Stimulated activated memory B cell treated with anti-CD40 and anti-IgM and Interleukin-4, amounts not matched to agents 10 μg/mL and 1 μg/mL and 100 μg/mL, for 72 hours (primary cell): ENCODE measurements around the gene ALG8.
"Not testable (repeated sequence)": the region's sequence is repeated elsewhere in the genome, so short reads cannot be mapped to it uniquely, and the experiment has no call there.

Source experiments
- ATAC-seq: fragments of 150-1000 bp; cut with Tn5 transposase; 2 replicates; pipeline ENCODE4 v1.10.0; 2021
- H3K27ac Mint-ChIP-seq: one replicate; pipeline ENCODE4 v1.8.0; 2022; ENCODE audit warnings: mild to moderate bottlenecking, mixed read lengths
- H3K27me3 Mint-ChIP-seq: one replicate; pipeline ENCODE4 v1.8.0; 2022; ENCODE audit warnings: mixed read lengths
- H3K36me3 Mint-ChIP-seq: one replicate; pipeline ENCODE4 v1.8.0; 2022; ENCODE audit warnings: mixed read lengths
- H3K4me1 Mint-ChIP-seq: one replicate; pipeline ENCODE4 v1.8.0; 2022; ENCODE audit warnings: mixed read lengths
- H3K4me3 Mint-ChIP-seq: one replicate; pipeline ENCODE4 v1.8.0; 2022; ENCODE audit warnings: mild to moderate bottlenecking, moderate library complexity, mixed read lengths
- H3K9me3 Mint-ChIP-seq: one replicate; pipeline ENCODE4 v1.8.0; 2022; ENCODE audit warnings: mixed read lengths

The ALG8 gene

DNA sequence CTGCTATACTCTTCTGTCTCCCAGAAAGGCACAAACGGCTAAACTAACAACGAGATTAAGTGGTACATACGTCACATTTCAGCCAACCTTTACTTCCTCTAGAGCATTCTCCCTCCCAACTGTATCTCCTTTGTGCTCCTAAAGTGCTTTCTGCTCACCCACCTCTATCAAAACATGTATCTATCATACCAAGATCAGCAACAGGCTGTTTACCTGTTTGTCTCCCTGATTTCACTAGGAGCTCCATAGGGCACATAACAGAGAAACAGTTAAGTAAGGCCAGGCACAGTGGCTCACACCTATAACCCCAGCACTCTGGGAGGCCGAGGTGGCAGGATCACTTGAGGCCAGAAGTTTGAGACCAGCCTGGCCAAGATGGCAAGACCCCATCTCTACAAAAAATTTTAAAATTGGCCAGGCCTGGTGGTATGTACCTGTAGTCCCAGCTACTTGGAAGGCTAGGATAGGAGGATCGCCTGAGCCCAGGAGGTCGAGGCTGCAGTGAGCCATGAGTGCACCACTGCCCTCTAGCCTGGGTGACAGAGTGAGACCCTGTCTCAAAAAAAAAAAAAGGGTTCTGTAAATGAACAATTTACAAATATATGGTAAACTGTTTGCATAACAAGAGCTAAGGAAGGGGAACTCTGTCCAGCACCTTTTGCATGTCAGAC is 62.6 kb downstream of the ALG8 start:
- no peak for ATAC-seq
- peaks cover 63% of the 10 kb centered on the region for H3K4me1 Mint-ChIP-seq
- H3K27ac Mint-ChIP-seq, result no peak overlapping the region
- H3K36me3 Mint-ChIP-seq, result peaks cover 13% of the 10 kb centered on the region
- no peaks in the 10 kb centered on the region for H3K9me3 Mint-ChIP-seq
- no peaks in the 10 kb centered on the region for H3K27me3 Mint-ChIP-seq
- peak overlapping the region; percentile 1 for H3K4me3 Mint-ChIP-seq

DNA sequence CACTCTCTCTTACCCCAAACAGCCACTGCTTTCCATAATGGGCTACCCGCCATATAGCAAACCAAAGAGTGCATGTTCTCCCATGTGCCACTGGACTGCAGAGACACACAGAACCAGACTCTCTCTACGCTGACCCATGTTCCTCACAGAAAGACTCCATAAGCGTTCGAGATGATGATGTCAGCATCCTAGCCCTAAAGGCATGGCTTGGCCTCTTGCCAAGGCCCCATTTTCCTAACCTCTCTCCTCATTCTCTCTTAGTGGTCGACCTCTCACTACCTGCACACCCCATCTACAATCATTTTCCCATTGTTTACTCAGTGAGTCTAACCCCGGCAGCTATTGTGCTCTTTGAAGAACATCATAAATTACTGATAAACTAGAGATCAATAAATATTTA is 64.7 kb downstream of the ALG8 start:
- ATAC-seq, result no peak
- Mint-ChIP-seq H3K4me3 (no peak overlapping the region), H3K4me1 (peaks cover 52% of the 10 kb centered on the region), H3K9me3 (no peaks in the 10 kb centered on the region), H3K27ac (no peak overlapping the region), H3K27me3 (no peaks in the 10 kb centered on the region), H3K36me3 (peaks cover 22% of the 10 kb centered on the region)

DNA sequence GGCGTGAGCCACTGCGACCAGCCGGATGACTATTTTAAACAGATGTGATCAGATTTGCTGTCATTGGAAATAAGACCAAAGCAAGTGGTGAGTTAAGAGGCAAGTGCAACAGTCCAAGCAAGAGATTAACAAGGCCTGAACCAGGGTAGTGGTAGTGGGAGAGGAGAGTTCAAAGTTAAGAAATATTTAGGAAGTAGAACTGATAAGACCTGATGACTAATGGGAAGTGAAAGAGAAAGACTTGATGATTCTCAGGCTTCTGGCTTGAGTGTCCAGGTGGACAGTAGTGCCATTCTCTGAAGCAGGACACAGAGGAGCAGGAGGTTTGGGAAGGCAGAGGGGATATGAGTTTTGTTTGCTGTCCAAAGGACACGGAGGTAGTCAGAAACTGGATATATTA is 67.0 kb downstream of the ALG8 start:
- Mint-ChIP-seq H3K9me3 (no peaks in the 10 kb centered on the region), H3K4me1 (peaks cover 36% of the 10 kb centered on the region), H3K27ac (no peak overlapping the region), H3K27me3 (no peaks in the 10 kb centered on the region), H3K36me3 (peaks cover 39% of the 10 kb centered on the region), H3K4me3 (no peak overlapping the region)
- ATAC-seq, result no peak

DNA sequence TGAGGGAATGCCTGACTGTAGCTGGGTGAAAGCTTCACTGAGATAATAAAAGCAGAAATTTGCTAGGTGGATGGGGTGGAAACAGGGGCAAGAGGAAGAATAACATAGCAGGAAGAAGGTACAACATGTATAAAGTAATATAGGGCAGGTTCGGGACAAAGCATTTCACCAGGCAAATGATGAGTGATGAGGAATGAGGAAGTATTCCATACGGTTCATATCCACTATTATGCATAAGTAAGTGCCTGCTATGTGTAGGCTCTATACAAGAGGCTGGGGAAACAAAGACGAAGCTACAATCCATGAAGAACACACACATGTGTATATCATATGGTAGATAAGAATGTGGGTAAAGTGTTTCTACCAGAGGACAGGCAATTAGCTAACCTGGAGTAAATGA is 67.7 kb downstream of the ALG8 start:
- ATAC-seq, result no peak
- H3K4me1 Mint-ChIP-seq, result peaks cover 32% of the 10 kb centered on the region
- peaks cover 44% of the 10 kb centered on the region for H3K36me3 Mint-ChIP-seq
- no peak overlapping the region for H3K27ac Mint-ChIP-seq
- no peak overlapping the region for H3K4me3 Mint-ChIP-seq
- H3K9me3 Mint-ChIP-seq, result no peaks in the 10 kb centered on the region
- no peaks in the 10 kb centered on the region for H3K27me3 Mint-ChIP-seq

DNA sequence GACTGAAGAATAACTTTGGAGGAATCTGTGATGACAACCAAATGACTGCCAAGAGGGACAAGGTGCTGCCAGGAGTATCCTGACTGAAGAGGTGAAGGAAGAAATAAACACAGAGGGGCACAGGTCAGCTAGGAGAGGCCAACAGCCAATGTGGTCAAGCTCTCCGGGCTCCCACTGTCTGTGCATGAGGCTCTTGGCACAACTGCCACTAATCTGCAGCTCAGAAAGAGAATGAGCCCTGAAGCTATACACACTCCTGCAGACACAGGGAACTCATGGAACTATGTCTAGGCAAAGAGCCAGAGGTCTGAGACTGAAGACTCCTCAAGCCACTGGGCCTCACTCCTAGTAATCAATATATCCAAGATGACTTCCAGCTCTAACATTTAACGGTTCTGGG is 68.8 kb downstream of the ALG8 start:
- no peak overlapping the region for H3K27ac Mint-ChIP-seq
- no peak for ATAC-seq
- H3K4me1 Mint-ChIP-seq, result peaks cover 22% of the 10 kb centered on the region
- H3K36me3 Mint-ChIP-seq, result peaks cover 46% of the 10 kb centered on the region
- no peak overlapping the region for H3K4me3 Mint-ChIP-seq
- no peaks in the 10 kb centered on the region for H3K27me3 Mint-ChIP-seq
- H3K9me3 Mint-ChIP-seq, result no peaks in the 10 kb centered on the region

DNA sequence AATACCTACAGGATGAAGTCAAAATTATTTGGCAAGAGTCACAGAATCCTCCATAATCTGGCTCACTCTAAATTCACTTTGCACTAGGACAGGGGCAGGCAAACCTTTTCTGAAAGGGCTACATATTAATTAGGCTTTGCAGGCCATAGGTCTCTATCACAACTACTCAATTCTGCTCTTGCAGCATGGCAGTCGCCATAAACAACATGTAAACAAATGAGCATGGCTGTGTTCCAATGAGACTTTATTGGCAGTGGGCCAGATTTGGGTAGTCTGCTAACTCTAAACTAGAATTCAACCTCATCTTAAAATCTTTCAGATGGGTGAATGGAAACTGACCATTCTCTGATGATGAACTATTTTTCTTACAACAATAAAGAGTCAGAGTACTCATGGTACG is 70.0 kb downstream of the ALG8 start:
- Mint-ChIP-seq H3K9me3 (no peaks in the 10 kb centered on the region), H3K4me3 (no peak overlapping the region), H3K27ac (no peak overlapping the region), H3K4me1 (peaks cover 13% of the 10 kb centered on the region), H3K36me3 (peaks cover 48% of the 10 kb centered on the region), H3K27me3 (no peaks in the 10 kb centered on the region)
- no peak for ATAC-seq

DNA sequence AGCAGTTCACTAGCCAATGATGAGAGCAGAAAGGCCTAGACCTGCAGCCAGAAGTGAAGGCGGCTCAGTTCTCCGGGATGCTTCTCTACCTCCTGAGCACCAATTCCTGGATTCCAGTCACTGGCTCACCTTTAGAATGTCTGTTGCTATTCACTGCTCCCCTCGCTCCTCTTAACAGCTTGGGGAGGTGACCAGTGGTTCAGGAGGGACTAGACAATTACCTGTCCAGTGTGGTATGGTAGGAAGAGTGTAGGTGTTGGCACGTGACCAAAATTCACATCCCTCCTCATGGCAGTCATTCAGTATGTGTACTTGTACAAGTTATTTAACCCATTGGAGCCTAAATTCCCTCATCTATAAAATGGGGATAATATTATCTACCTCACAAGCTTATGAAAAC is 71.7 kb downstream of the ALG8 start:
- H3K4me1 Mint-ChIP-seq, result peaks cover 6% of the 10 kb centered on the region
- peaks cover 54% of the 10 kb centered on the region for H3K36me3 Mint-ChIP-seq
- no peaks in the 10 kb centered on the region for H3K9me3 Mint-ChIP-seq
- no peak for ATAC-seq
- no peak overlapping the region for H3K27ac Mint-ChIP-seq
- H3K4me3 Mint-ChIP-seq, result no peak overlapping the region
- no peaks in the 10 kb centered on the region for H3K27me3 Mint-ChIP-seq

DNA sequence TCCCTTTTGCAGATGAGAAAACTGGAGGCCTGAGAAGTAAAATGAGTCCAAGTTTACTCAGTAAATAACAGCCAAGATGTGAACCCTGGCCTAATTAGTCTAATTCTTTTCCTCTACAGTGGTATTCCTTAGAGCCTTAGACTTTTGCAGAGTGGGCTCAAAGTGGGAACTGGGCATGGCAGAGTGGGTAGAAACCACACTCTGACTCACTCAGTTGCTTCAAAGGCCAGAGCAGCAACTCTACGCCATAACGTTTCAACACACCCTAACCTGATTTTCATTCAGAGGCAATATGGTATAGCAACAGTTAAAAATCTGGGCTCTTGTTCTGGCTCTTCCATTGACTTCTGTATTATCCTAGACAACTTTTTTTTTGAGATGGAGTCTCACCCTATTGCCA is 73.0 kb downstream of the ALG8 start:
- Mint-ChIP-seq H3K9me3 (no peaks in the 10 kb centered on the region), H3K4me1 (no peaks in the 10 kb centered on the region), H3K36me3 (peaks cover 44% of the 10 kb centered on the region), H3K27ac (no peak overlapping the region), H3K4me3 (no peak overlapping the region), H3K27me3 (no peaks in the 10 kb centered on the region)
- no peak for ATAC-seq

DNA sequence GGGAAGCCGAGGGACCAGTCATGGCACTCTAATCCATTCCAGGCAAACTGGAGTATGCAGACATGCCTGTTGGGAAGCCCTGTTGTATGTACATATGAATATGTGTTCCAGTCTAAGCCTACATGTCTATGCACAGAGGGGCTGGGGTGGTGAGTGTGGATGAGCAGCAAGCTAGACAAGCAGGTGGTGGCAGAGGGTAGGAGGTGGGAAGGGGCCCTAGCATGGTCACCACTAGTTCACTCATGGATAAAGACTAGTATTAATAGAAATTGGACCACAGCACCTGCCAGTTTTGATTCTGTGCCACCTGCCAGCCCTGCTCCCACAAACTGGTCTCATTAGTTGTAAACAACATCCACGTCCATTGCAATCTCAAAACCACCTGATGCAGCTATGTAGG is 74.2 kb downstream of the ALG8 start:
- Mint-ChIP-seq H3K27ac (no peak overlapping the region), H3K9me3 (no peaks in the 10 kb centered on the region), H3K4me3 (no peak overlapping the region), H3K4me1 (no peaks in the 10 kb centered on the region), H3K27me3 (no peaks in the 10 kb centered on the region), H3K36me3 (peaks cover 41% of the 10 kb centered on the region)
- no peak for ATAC-seq

DNA sequence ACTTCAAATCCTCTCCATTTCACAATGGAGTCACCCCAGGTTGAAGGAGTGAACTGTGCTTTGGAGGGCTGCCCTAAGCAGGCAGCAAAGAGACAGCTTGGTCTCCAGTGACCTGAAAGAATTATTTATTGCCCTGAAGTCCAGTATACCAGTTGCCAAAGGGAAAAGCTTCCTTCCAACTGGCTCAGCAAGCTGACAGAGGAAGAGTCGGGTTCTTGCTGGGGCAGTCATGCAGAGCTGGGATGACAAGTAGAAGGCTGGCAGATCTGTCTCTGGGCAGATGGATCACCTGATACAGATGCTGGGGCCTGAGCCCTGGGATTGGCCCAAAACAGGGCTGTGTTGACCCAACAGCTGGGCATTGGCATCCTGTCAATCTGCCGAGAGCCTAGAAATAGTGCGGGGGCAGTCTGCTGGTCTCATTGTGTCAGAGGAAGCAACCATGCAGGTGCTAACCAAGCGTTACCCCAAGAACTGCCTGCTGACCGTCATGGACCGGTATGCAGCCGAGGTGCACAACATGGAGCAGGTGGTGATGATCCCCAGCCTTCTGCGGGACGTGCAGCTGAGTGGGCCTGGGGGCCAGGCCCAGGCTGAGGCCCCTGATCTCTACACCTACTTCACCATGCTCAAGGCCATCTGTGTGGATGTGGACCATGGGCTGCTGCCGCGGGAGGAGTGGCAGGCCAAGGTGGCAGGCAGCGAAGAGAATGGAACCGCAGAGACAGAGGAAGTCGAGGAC is 75.8 kb downstream of the ALG8 start, which contains the start of gene THRSP:
Gene THRSP, plus strand, starts transcription at position 422 of the 742 bp plus-strand sequence. Its CDS starts 21 bp downstream, at position 443.
- no peak for ATAC-seq
- no peaks in the 10 kb centered on the region for H3K9me3 Mint-ChIP-seq
- no peaks in the 10 kb centered on the region for H3K27me3 Mint-ChIP-seq
- H3K4me3 Mint-ChIP-seq, result no peak within 1 kb of the TSS
- H3K36me3 Mint-ChIP-seq, result peaks cover 30% of the 10 kb centered on the region
- no peak within 1 kb of the TSS for H3K27ac Mint-ChIP-seq
- no peaks in the 10 kb centered on the region for H3K4me1 Mint-ChIP-seq

DNA sequence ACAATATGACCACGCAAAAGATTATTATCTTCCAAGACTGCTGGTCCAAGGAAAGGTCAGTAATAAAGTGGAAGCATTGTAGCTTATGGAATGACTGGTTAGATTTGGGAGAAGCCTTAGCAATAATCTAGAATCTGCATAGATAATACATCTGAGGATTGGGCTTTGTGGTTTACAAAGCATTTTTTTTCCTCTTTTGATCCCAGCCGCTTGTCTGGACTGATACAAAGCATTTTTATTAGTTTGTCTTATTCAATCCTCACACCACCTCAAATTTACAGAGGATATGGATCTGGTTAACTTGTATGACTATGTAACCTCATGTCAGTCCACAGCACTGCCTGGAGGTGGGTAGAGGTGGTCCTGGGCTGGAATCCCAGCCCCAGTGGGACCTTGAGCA is 76.8 kb downstream of the ALG8 start:
- H3K4me3 Mint-ChIP-seq, result no peak overlapping the region
- H3K9me3 Mint-ChIP-seq, result no peaks in the 10 kb centered on the region
- H3K36me3 Mint-ChIP-seq, result peaks cover 24% of the 10 kb centered on the region
- no peak for ATAC-seq
- H3K4me1 Mint-ChIP-seq, result no peaks in the 10 kb centered on the region
- no peak overlapping the region for H3K27ac Mint-ChIP-seq
- no peaks in the 10 kb centered on the region for H3K27me3 Mint-ChIP-seq

DNA sequence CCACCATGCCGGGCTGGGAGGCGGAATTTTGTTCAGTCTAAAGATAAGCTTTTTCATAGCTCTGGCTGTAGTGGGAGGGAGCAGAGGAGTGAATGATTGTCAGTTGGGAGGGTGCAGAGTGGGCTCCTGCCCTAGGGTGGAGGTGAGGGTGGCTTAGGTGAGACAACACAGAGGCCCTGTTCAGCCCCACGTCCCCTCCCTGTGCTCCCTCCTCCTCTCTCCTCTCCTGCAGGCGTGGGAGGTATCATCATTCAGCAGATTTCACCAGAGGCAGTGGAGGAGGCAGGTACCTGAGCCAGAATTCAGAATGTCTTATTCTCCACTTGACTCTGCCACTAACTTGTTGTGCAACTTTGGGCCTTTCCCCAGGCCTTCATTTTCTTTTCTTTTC is 77.5 kb downstream of the ALG8 start:
- Mint-ChIP-seq H3K9me3 (no peaks in the 10 kb centered on the region), H3K27ac (no peak overlapping the region), H3K36me3 (peaks cover 17% of the 10 kb centered on the region), H3K27me3 (no peaks in the 10 kb centered on the region), H3K4me3 (no peak overlapping the region), H3K4me1 (no peaks in the 10 kb centered on the region)
- ATAC-seq, result no peak

DNA sequence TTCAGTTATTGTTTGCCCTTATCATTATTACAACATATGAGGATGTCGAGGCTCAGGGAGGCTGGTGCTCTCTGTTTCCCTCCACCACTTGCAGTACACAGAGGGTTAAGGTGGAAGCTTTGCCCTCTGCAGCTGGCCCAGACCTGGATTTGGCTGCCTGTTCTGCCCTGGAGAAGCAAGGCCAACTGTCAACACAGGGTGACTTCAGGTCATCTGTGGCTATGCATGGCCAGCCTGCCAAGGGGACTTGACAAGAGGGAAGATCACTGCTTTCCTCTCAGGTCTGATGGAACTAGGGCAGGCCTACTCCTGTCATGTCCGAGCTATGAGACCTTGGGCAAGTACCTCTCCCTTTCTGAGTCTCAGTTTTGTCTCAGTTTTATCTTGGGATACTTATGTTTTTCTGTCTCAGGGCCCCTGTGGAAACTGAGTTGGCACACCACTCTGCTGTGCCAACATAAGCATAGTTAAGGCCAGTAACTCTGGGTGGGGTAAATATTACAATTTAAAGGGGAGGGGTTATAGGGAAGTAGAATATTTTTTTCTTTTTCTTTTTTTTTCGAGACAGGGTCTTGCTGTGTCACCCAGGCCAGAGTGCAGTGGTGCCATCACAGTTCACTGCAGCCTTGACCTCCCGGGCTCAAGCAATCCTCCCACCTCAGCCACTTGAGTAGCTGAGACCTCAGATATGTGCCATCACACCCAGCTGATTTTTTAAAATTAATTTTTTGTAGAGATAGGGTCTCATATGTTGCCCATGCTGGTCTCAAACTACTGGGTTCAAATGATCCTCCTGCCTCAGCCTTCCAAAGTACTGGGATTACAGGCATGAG is 78.1 kb downstream of the ALG8 start:
- Mint-ChIP-seq H3K9me3 (no peaks in the 10 kb centered on the region), H3K27ac (no peak overlapping the region), H3K36me3 (peaks cover 11% of the 10 kb centered on the region), H3K4me3 (no peak overlapping the region), H3K4me1 (no peaks in the 10 kb centered on the region), H3K27me3 (no peaks in the 10 kb centered on the region)
- no peak for ATAC-seq

DNA sequence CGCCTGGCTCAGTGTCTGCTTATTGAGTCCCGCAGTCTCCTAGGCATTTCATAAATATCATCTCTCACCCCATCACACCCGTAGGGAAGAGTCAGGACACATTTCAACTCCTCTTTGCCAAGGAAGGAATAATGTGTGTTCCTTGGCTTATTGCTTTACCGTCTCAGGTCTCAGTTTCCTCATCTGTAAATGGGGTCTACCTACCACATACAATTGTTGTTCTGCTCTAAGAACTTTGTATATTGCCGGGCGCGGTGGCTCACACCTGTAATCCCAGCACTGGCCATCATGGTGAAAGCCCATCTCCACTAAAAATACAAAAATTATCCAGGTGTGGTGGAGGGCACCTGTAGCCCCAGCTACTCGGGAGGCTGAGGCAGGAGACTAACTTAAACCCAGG is 78.9 kb downstream of the ALG8 start:
- Mint-ChIP-seq H3K4me1 (no peaks in the 10 kb centered on the region), H3K27ac (no peak overlapping the region), H3K36me3 (peaks cover 10% of the 10 kb centered on the region), H3K9me3 (no peaks in the 10 kb centered on the region), H3K4me3 (no peak overlapping the region), H3K27me3 (no peaks in the 10 kb centered on the region)
- ATAC-seq, result no peak

DNA sequence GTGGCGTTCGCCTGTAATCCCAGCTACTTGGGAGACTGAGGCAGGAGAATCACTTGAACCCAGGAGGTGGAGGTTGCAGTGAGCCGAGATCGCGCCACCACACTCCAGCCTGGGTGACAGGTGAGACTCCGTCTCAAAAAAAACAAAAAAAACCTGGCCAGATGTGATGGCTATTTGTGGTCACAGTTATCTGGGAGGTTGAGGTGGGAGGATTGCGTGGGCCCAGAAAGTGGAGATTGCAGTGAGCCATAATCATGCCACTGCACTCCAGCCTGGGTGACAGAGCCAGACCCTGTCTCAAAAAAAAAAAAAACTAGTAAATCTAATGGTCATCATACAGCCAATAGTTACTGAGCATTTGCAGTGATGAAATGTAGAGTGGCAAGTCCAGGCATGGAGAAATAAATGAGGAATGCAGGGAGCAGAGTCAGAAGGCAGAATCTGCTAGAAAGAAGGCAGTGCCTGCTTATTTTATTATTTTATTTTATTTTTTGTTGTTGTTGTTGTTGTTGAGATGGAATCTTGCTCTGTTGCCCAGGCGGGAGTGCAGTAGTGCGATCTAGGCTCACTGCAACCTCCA is 79.6 kb downstream of the ALG8 start:
- H3K4me3 Mint-ChIP-seq, H3K36me3 Mint-ChIP-seq, H3K9me3 Mint-ChIP-seq, ATAC-seq, H3K4me1 Mint-ChIP-seq, H3K27me3 Mint-ChIP-seq, H3K27ac Mint-ChIP-seq: not testable (repeated sequence)
